Ishikawa (cell line): ENCODE results near the gene RAI1.

ENCODE experiments used
- CEBPB ChIP-seq: IDR thresholded peaks from 2 replicates; pipeline ENCODE4 v1.6.1; 2012
- CREB1 ChIP-seq: IDR thresholded peaks from 2 replicates; pipeline ENCODE4 v1.6.1; 2012; ENCODE audit warnings: low read depth
- EGR1 ChIP-seq: IDR thresholded peaks from 2 replicates; pipeline ENCODE4 v1.6.1; 2012
- EP300 ChIP-seq: IDR thresholded peaks from 2 replicates; pipeline ENCODE4 v1.6.1; 2012; ENCODE audit warnings: borderline replicate concordance
- FOXM1 ChIP-seq: IDR thresholded peaks from 2 replicates; pipeline ENCODE4 v1.6.1; 2012; ENCODE audit warnings: low read depth, borderline replicate concordance
- MAX ChIP-seq: IDR thresholded peaks from 2 replicates; pipeline ENCODE4 v1.6.1; 2012
- NFIC ChIP-seq: IDR thresholded peaks from 2 replicates; pipeline ENCODE4 v1.6.1; 2012
- RAD21 ChIP-seq: IDR thresholded peaks from 2 replicates; pipeline ENCODE4 v1.6.1; 2012; ENCODE audit warnings: low read depth
- REST ChIP-seq: IDR thresholded peaks from 2 replicates; pipeline ENCODE4 v1.6.1; 2012; ENCODE audit warnings: low read depth, mild to moderate bottlenecking
- TAF1 ChIP-seq: IDR thresholded peaks from 2 replicates; pipeline ENCODE4 v1.6.1; 2012; ENCODE audit warnings: low read depth, mild to moderate bottlenecking
- TCF12 ChIP-seq: IDR thresholded peaks from 2 replicates; pipeline ENCODE4 v1.6.1; 2012; ENCODE audit warnings: low read depth
- TEAD4 ChIP-seq: IDR thresholded peaks from 2 replicates; pipeline ENCODE4 v1.6.1; 2012
- USF1 ChIP-seq: IDR thresholded peaks from 2 replicates; pipeline ENCODE4 v1.6.1; 2012
- YY1 ChIP-seq: IDR thresholded peaks from 2 replicates; pipeline ENCODE4 v1.6.1; 2012; ENCODE audit warnings: low read depth
- ZBTB7A ChIP-seq: IDR thresholded peaks from 2 replicates; pipeline ENCODE4 v1.6.1; 2012; ENCODE audit warnings: low read depth

RAI1 gene

GRCh38 chr17:17650959-17651358 is 30.3 kb upstream of the RAI1 start:
- TF ChIP-seq ZBTB7A = no peak
- no peak for TF ChIP-seq TAF1
- no peak for TF ChIP-seq FOXM1
- TF ChIP-seq EP300 = no peak
- TF ChIP-seq REST = no peak
- TF ChIP-seq CEBPB = no peak
- no peak for TF ChIP-seq CREB1

GRCh38 chr17:17653343-17653742 is 27.9 kb upstream of the RAI1 start:
- TF ChIP-seq MAX (no peak), TEAD4 (no peak), RAD21 (no peak), TCF12 (no peak), REST (no peak), TAF1 (no peak), EP300 (no peak), ZBTB7A (no peak), YY1 (no peak), NFIC (no peak), USF1 (no peak), CREB1 (no peak), EGR1 (no peak)

- no peak for TF ChIP-seq USF1
- TF ChIP-seq MAX = no peak
- no peak for TF ChIP-seq ZBTB7A
- TF ChIP-seq TAF1 = no peak
- TF ChIP-seq TCF12 = no peak
- TF ChIP-seq YY1 = no peak
- TF ChIP-seq NFIC = no peak
- no peak for TF ChIP-seq EP300
- no peak for TF ChIP-seq CREB1
- no peak for TF ChIP-seq EGR1
Measured at GRCh38 chr17:17659340-17659739, 21.9 kb upstream of the RAI1 start.

GRCh38 chr17:17661134-17661533 is 20.1 kb upstream of the RAI1 start:
- TF ChIP-seq NFIC (no peak), CREB1 (no peak), TEAD4 (no peak), EP300 (no peak), TAF1 (no peak), USF1 (no peak), REST (no peak), RAD21 (no peak), TCF12 (no peak), EGR1 (no peak), ZBTB7A (no peak), CEBPB (no peak), FOXM1 (no peak), YY1 (no peak), MAX (no peak)
